Epithelial cell of proximal tubule (primary cell): Measurements from ENCODE around the gene C1QTNF1. TPM values are rescaled to one million over a fixed set of nuclear protein-coding genes. Genes with fewer than 3 reads are reported as not detected.

Source experiments
- DNase-seq: peaks from one replicate; pipeline ENCODE4 v3.0.0-alpha.2; 2011; ENCODE audit warnings: low read depth
- H3K4me3 ChIP-seq: 2 replicates; pipeline ENCODE4 v1.5.1; 2011; ENCODE audit warnings: low read depth, mild to moderate bottlenecking, low read length
- total RNA-seq: library from RNA; depleted of rRNA; stranded (reverse); fragments of >200 nt; gene quantifications from 2 replicates; pipeline ENCODE4 v1.2.3, GENCODE V29; 2015
- TF ChIP-seq, protein P1 (sequence below): conservative IDR thresholded peaks from 2 replicates; pipeline ENCODE4 v1.5.1; 2012; ENCODE audit warnings: low read depth, mild to moderate bottlenecking, low read length

Gene C1QTNF1, protein sequence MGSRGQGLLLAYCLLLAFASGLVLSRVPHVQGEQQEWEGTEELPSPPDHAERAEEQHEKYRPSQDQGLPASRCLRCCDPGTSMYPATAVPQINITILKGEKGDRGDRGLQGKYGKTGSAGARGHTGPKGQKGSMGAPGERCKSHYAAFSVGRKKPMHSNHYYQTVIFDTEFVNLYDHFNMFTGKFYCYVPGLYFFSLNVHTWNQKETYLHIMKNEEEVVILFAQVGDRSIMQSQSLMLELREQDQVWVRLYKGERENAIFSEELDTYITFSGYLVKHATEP
- total RNA-seq = 2.1 and 2.2 TPM in 2 replicates

DNA sequence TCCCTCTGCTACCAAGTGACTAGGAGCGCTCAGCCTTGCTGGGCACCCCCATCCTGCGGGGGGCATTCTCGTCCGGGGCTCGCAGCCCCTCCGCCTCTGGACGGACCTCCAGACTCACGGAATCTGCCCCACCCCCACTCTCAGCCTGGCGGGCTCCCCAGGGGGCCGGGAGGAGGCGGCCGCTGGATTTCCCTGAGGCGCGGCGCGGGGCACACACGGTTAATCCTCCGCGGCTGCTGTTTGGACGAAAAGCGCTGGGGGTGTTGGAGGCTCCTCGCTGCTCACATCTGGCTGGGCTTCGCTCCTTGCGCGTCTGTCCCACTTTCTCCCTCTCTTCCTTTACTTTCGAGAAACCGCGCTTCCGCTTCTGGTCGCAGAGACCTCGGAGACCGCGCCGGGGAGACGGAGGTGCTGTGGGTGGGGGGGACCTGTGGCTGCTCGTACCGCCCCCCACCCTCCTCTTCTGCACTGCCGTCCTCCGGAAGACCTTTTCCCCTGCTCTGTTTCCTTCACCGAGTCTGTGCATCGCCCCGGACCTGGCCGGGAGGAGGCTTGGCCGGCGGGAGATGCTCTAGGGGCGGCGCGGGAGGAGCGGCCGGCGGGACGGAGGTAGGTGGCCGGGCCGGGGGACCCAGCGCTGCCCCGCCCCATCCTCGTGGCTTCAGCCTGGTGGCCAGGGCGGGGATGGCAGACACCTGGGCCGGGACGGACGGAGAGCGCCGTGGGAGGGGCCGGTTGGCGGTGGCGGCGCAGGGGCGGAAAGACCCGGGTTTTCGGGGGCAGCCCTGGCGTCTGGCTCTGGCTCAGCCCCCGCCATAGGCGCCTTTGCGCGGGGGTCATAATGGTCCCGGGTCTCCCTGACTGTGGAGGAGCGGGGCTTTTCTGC, at the start of gene C1QTNF1:
C1QTNF1 (plus strand) TSS at position 284 of the 886 bp plus-strand sequence. CDS start 19,800 bp downstream, outside the sequence.
- peak within 1 kb of the TSS; percentile 65 for H3K4me3 ChIP-seq
- no peak for DNase-seq
- TF ChIP-seq, protein P1, sequence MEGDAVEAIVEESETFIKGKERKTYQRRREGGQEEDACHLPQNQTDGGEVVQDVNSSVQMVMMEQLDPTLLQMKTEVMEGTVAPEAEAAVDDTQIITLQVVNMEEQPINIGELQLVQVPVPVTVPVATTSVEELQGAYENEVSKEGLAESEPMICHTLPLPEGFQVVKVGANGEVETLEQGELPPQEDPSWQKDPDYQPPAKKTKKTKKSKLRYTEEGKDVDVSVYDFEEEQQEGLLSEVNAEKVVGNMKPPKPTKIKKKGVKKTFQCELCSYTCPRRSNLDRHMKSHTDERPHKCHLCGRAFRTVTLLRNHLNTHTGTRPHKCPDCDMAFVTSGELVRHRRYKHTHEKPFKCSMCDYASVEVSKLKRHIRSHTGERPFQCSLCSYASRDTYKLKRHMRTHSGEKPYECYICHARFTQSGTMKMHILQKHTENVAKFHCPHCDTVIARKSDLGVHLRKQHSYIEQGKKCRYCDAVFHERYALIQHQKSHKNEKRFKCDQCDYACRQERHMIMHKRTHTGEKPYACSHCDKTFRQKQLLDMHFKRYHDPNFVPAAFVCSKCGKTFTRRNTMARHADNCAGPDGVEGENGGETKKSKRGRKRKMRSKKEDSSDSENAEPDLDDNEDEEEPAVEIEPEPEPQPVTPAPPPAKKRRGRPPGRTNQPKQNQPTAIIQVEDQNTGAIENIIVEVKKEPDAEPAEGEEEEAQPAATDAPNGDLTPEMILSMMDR = peak; percentile 30

DNA sequence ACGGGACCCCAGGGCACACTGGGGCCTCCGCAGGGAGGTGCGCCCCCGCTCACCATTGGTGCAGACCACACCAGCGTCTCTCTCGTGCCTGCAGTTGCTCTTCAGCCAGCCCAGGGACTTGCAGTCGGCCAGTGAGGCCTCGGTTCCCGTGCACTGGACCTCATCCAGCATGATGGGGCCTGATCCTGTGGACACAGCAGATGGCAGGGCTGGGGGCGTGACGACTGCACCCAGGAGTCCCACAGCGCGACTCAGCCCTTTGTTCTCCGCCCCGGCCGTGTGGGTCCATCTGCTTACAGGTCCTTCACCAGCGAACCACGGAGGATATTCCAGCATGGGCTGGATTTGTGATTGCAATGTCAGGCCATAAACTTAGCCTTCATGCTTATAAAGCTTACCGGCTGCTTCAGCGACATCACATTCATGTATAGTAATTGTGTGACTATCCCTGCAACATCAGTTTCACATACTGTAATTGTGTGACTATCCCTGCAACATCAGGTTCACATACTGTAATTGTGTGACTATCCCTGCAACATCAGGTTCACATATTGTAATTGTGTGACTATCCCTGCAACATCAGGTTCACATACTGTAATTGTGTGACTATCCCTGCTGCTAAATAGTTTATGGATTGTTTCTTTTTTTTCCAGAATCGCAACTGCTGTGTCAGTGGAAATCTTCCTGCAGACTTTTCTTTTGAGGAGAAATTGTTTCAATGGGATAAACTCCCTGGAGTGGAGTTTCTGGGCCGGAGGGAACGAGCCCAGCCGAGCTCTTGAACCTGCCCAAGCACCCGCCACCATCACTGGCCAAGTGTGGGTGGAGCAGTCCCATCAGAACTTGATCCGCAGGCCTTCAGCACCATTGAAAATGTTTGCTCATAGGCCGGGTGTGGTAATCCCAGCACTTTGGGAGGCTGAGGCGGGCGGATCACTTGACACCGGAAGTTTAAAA, 49.1 kb upstream of the C1QTNF1 start:
- DNase-seq = no peak
- TF ChIP-seq, protein P1 = no peak
- H3K4me3 ChIP-seq = no peak overlapping the region

DNA sequence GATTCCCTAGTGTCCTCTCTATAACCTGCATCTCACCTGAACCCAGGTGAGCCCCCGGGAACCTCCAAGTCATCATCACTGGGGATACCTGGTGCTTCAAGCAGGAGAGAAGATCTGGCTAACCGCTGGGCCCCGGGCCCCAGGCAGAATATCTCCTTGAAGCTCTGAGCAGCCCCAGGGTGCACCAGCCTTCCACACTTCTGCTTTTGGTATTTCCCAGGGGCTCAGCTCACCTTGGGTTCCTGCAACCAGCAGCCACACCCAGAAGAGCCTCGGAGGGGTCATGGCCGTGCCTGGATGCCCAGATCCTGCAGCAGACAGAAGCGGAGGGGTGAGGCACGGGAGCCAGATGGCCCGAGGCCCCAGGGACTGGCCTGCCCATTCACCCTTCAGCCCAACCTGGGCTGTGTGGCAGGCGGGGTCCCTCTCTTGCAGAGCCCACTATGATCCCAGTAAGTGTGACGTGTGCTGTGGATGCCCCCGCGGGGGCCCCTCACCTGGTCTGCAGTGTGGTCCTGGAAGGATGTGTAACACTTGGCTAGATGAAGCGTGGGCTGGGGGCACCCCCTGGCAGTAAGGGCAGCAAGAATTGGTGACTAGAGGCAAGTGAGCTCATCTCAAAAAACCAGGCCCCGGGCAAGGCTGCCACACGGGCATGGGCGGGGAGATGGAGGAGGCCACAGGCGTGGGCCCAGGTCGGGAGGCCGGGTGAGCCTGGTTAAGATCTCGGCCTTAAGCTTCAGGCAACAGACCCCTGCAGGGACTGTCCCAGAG, 46.9 kb upstream of the C1QTNF1 start:
- TF ChIP-seq, protein P1 = no peak
- H3K4me3 ChIP-seq = peak overlapping the region; percentile 64
- DNase-seq = no peak

DNA sequence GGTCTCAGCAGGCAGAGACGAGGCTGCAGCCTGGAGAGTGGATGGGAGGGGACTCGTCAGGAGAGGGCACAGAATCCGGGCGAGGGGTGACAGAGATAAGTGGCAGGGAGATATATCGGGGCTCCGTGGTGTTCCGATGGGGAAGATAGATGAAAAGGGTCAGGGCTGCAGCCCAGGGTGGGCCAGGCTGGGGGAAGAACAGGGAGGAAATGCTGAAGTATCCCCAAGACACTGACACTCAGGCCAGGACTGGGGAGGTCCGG, 46.4 kb upstream of the C1QTNF1 start:
- no peak for DNase-seq
- TF ChIP-seq, protein P1 = no peak
- H3K4me3 ChIP-seq = peak overlapping the region; percentile 64

GRCh38 chr17:78977997-78978973, 45.7 kb upstream of the C1QTNF1 start:
- TF ChIP-seq, protein P1 = no peak
- H3K4me3 ChIP-seq = peak overlapping the region; percentile 64
- no peak for DNase-seq
